ENCODE results near the gene CPPED1.

CPPED1 gene

GRCh38 chr16:12637002-12637401, 166.7 kb downstream of the CPPED1 start:
- ChIA-PET CTCF (no interaction called here), POLR2A (no interaction called here)
- DNase-seq (ENCODE audit: low read depth, low spot score): no peak
- no peak for TF ChIP-seq CTCF (IDR thresholded peaks at IDR 0.05; ENCODE audit: insufficient read depth, low read length, missing control alignments)
- no peak overlapping the region for H3K4me3 ChIP-seq (ENCODE audit: low read depth, low read length)

- DNase-seq (ENCODE audit: low read depth, low spot score): no peak
- ChIA-PET CTCF (no interaction called here), POLR2A (no interaction called here)
- no peak for TF ChIP-seq CTCF (IDR thresholded peaks at IDR 0.05; ENCODE audit: insufficient read depth, low read length, missing control alignments)
- H3K4me3 ChIP-seq (ENCODE audit: low read depth, low read length): no peak overlapping the region
Observed at GRCh38 chr16:12629271-12629670, 174.4 kb downstream of the CPPED1 start.

GRCh38 chr16:12628536-12628935, 175.2 kb downstream of the CPPED1 start:
- no peak for DNase-seq (ENCODE audit: low read depth, low spot score)
- H3K4me3 ChIP-seq (ENCODE audit: low read depth, low read length): no peak overlapping the region
- ChIA-PET POLR2A (no interaction called here), CTCF (no interaction called here)
- no peak for TF ChIP-seq CTCF (IDR thresholded peaks at IDR 0.05; ENCODE audit: insufficient read depth, low read length, missing control alignments)

GRCh38 chr16:12627394-12627793, 176.3 kb downstream of the CPPED1 start:
- no peak for TF ChIP-seq CTCF (IDR thresholded peaks at IDR 0.05; ENCODE audit: insufficient read depth, low read length, missing control alignments)
- H3K4me3 ChIP-seq (ENCODE audit: low read depth, low read length): no peak overlapping the region
- ChIA-PET POLR2A (no interaction called here), CTCF (no interaction called here)
- no peak for DNase-seq (ENCODE audit: low read depth, low spot score)

- CTCF ChIA-PET: no interaction called here
- no peak for DNase-seq (ENCODE audit: low read depth, low spot score)
- TF ChIP-seq CTCF (IDR thresholded peaks at IDR 0.05; ENCODE audit: insufficient read depth, low read length, missing control alignments): no peak
- no peak overlapping the region for H3K4me3 ChIP-seq (ENCODE audit: low read depth, low read length)
- POLR2A ChIA-PET: no interaction called here
Observed at GRCh38 chr16:12626411-12626810, 177.3 kb downstream of the CPPED1 start.

- no peak for TF ChIP-seq CTCF (IDR thresholded peaks at IDR 0.05; ENCODE audit: insufficient read depth, low read length, missing control alignments)
- no peak overlapping the region for H3K4me3 ChIP-seq (ENCODE audit: low read depth, low read length)
- ChIA-PET POLR2A (no interaction called here), CTCF (no interaction called here)
- no peak for DNase-seq (ENCODE audit: low read depth, low spot score)
Observed at GRCh38 chr16:12625716-12626115, 178.0 kb downstream of the CPPED1 start.

All from AG04449 (cell line).